BE2C (cell line): ENCODE data around the gene VAMP1.

Experiments used
- DNase-seq: peaks from one replicate; pipeline ENCODE4 v3.0.0-alpha.2; 2020
- H3K27me3 ChIP-seq: fragments of 250-450 bp; sonication (Bioruptor Pico); 2 replicates; pipeline ENCODE4 v1.5.1; 2020; ENCODE audit warnings: mild to moderate bottlenecking
- H3K36me3 ChIP-seq: fragments of 250-450 bp; sonication (Bioruptor Pico); 2 replicates; pipeline ENCODE4 v1.5.1; 2020; ENCODE audit warnings: mild to moderate bottlenecking
- H3K4me1 ChIP-seq: fragments of 250-450 bp; sonication (Bioruptor Pico); 2 replicates; pipeline ENCODE4 v1.5.1; 2020
- H3K4me3 ChIP-seq: 2 replicates; pipeline ENCODE4 v1.5.1; 2011; ENCODE audit warnings: low read depth, low read length
- H3K9me3 ChIP-seq: fragments of 250-450 bp; sonication (Bioruptor Pico); 2 replicates; pipeline ENCODE4 v1.5.1; 2020
- TF ChIP-seq, protein P1 (sequence below): IDR thresholded peaks from 2 replicates; pipeline ENCODE4 v1.5.1; 2012; ENCODE audit warnings: mild to moderate bottlenecking, low read depth, low read length

VAMP1 gene

DNA sequence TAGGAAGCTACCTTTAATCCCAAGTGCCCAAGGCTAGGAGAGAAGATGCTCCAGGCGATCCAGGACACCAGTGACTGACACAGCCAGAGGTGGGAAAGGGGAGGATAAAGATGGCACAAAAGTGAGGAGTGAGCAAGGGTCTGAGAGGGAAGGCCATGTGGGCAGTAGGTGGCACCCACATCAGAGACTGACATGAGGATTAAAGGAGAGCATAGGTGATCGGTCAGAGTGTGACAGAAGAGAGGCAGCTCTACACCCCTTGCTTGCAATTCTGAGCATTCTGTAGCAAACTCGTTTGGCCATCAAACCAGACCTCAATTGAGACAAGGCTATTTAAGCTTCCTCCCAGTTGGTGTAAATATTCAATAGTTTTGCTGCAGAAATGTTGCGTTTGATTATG is 26.4 kb downstream of the VAMP1 start:
- H3K4me1 ChIP-seq = no peaks in the 10 kb centered on the region
- no peaks in the 10 kb centered on the region for H3K27me3 ChIP-seq
- no peak overlapping the region for H3K4me3 ChIP-seq
- TF ChIP-seq, protein P1, sequence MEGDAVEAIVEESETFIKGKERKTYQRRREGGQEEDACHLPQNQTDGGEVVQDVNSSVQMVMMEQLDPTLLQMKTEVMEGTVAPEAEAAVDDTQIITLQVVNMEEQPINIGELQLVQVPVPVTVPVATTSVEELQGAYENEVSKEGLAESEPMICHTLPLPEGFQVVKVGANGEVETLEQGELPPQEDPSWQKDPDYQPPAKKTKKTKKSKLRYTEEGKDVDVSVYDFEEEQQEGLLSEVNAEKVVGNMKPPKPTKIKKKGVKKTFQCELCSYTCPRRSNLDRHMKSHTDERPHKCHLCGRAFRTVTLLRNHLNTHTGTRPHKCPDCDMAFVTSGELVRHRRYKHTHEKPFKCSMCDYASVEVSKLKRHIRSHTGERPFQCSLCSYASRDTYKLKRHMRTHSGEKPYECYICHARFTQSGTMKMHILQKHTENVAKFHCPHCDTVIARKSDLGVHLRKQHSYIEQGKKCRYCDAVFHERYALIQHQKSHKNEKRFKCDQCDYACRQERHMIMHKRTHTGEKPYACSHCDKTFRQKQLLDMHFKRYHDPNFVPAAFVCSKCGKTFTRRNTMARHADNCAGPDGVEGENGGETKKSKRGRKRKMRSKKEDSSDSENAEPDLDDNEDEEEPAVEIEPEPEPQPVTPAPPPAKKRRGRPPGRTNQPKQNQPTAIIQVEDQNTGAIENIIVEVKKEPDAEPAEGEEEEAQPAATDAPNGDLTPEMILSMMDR = no peak
- no peaks in the 10 kb centered on the region for H3K9me3 ChIP-seq
- DNase-seq = no peak
- H3K36me3 ChIP-seq = no peaks in the 10 kb centered on the region; the same call in 1 of the 2 replicates

DNA sequence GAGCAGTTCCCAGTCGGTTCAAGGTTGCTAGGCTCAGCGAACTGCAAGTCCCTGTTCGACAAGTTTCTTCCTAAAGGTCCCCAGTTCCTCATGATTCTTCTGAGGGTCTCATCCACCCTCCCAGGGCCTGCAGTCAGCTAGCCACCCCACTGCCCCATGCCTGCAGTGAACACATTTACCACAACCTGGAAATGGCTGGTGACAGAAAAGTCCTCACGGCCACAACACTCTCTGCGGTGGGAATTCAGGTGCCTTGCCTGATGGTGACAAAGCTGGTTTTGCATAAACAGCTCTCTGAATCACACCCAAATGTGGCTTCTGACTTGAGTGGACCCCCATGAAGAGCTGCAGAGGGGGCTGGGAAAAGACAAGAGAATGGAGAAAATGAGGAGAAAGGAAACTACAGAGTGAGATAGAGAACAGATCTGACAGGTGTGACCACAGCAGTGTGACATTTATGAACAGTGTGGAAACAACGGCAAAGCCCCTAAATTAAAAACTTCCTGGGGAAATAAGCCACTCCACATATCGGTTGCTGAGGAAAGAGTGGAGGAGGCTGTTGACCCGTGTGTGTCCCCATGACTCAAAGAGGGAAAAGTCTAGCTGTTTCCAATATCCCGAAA is 27.0 kb downstream of the VAMP1 start:
- H3K9me3 ChIP-seq = no peaks in the 10 kb centered on the region
- H3K27me3 ChIP-seq = no peaks in the 10 kb centered on the region
- H3K36me3 ChIP-seq = no peaks in the 10 kb centered on the region; the same call in 1 of the 2 replicates
- no peak overlapping the region for H3K4me3 ChIP-seq
- H3K4me1 ChIP-seq = no peaks in the 10 kb centered on the region
- TF ChIP-seq, protein P1 = no peak
- DNase-seq = no peak

DNA sequence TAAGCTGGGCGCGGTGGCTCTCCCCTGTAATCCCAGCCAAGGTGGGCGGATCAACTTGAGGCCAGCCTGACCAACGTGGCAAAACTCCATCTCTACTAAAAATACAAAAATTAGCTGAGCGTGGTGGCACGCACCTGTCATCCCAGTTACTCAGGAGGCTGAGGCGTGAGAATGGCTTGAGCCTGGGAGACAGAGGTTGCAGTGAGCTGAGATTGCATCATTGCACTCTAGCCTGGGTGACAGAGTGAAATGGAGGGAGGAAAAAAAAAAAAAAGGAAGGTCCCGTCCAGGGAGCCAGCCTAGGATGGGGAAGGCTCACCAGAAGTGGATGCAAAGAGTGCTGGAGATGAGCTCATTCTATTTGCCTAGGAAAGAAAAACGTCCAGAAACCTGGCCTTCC is 27.6 kb downstream of the VAMP1 start:
- H3K9me3 ChIP-seq = no peaks in the 10 kb centered on the region
- no peaks in the 10 kb centered on the region for H3K4me1 ChIP-seq
- no peaks in the 10 kb centered on the region; the same call in 1 of the 2 replicates for H3K36me3 ChIP-seq
- TF ChIP-seq, protein P1 = no peak
- no peaks in the 10 kb centered on the region for H3K27me3 ChIP-seq
- DNase-seq = no peak
- H3K4me3 ChIP-seq = no peak overlapping the region

DNA sequence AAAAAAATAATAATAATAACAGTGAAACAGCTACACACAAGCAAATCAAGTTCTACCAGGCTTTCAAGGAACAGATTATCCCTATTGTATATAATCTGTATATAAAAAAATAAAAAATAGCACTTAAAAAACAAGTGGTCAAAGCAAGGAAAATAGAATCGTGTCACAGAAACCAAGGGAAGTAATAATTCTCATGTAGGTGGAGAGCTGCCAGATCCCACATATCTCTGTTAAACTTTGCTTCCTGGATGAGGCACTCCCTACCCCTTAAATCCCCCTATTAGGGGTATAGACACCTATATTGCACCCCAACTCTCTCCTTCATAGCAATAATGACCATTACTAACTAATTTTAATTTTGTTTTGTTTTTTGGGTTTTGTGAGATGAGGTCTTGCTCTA is 30.1 kb downstream of the VAMP1 start:
- Histone ChIP-seq H3K36me3 (no peaks in the 10 kb centered on the region), H3K4me1 (no peaks in the 10 kb centered on the region), H3K4me3 (no peak overlapping the region), H3K9me3 (no peaks in the 10 kb centered on the region), H3K27me3 (no peaks in the 10 kb centered on the region)
- no peak for DNase-seq
- TF ChIP-seq, protein P1 = no peak

DNA sequence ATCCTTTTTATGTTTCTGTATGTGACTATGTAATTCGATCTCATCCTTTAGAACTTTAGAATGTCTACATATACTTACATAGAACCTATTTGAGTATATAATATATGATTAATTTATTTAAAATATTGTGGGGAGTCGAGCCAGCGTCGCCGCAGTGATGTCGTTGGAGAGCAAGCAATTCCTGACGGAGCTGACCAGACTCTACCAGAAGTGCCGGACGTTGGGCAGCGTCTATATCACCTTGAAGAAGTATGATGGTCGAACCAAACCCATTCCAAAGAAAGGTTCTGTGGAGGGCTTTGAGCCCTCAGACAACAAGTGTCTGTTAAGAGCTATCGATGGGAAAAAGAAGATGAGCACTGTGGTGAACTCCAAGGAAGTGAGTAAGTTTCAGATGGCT is 32.1 kb downstream of the VAMP1 start:
- Histone ChIP-seq H3K9me3 (no peaks in the 10 kb centered on the region), H3K4me3 (no peak overlapping the region), H3K4me1 (no peaks in the 10 kb centered on the region), H3K27me3 (no peaks in the 10 kb centered on the region), H3K36me3 (no peaks in the 10 kb centered on the region)
- no peak for DNase-seq
- TF ChIP-seq, protein P1 = no peak

DNA sequence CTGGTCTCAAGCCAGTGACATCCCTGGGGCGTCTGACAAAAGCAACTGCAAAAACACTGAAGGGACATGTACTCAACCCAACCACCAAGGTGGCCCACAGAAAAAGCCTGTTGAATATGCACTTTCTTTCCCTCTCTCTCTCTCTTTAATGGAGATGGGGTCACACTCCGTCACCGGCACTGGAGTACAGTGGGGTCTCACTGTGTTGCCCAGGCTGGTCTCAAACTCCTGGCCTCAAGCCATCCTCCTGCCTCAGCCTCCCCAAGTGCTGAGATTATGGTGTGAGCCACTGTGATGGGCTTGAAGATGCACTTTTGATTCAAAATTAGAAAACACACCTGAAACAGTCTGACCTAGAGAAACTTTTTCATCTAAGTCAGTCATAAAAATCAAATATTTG is 32.9 kb downstream of the VAMP1 start:
- H3K9me3 ChIP-seq = no peaks in the 10 kb centered on the region
- no peak for DNase-seq
- H3K36me3 ChIP-seq = no peaks in the 10 kb centered on the region
- H3K4me3 ChIP-seq = no peak overlapping the region
- H3K4me1 ChIP-seq = no peaks in the 10 kb centered on the region
- TF ChIP-seq, protein P1 = no peak
- no peaks in the 10 kb centered on the region for H3K27me3 ChIP-seq
